ENCODE results near the gene CABP2. TPM values are rescaled to one million over a fixed set of nuclear protein-coding genes. Genes with fewer than 3 reads are reported as not detected.
"Not testable (repeated sequence)": the region's sequence is repeated elsewhere in the genome, so short reads cannot be mapped to it uniquely, and the experiment has no call there.

The CABP2 gene
- not detected for total RNA-seq

DNA sequence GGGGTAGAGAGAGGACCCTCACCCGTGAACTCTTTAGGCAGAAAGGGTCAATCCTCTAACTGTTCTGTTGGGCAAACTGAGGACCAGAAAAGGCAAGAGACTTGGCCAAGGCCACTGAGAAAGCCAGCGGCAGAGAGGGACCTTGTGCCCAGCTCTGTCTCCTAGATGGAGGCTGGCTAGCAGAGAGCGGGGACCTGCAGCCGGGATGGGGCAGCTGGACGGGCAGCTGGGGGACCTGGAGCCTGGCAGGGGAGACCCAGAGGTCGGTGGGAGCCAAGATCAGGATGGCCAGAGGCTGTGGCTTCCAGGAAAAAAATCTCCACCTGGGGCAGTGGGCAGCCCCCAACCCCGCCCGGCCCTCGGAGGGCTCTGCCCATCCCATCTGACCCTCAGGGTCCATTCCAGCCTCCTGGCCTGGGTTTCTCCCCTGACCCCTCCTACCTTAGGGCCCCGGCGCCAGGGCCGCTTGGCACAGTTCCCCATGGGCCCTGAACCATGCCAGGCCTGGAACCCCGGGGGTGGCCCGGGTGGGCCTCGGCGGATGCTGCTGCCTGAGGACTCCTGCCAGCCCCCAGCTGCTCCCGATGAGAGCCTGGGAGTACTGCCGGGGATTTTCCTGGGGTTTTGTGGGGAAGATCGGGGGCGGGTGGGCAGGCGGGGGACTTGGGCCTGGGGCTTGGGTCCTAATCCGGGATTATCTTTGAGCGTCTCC is at the start of gene CABP2:
TSS of gene CABP2 (minus strand) at position 603 of the 712 bp plus-strand sequence. CDS start at position 483, 120 bp downstream.
- DNase-seq (ENCODE audit: low spot score), result no peak

DNA sequence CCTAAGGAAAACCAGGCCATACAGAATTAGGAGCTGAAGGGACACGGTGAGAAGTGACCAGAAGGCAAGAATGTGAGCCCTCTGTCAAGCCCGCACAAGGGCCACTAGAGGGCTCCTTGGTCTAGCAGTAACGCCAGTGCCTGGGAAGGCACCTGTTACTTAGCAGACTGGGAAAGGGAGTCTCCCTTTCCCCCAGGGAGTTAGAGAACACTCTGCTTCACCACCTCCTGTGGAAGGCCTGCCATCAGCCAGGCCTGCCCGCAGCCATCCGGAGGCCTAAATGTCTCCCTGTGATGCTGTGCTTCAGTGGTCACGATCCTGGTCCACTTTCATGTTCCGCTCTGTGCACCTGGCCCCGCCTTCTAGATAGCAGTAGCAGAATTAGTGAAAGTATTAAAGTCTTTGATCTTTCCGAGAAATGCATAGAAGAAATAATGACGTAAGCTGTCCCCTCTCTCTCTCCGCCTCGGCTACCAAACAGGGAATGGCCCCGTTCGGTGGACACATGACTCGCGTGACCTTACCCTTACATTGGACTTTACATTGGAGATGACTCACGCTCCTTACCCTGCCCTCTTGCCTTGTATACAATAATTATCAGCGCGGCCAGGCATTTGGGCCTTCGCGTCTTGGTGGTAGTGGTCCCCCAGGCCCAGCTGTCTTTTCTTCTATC is 49.6 kb upstream of the CABP2 start:
- peak; percentile 63 for DNase-seq (ENCODE audit: low spot score)

DNA sequence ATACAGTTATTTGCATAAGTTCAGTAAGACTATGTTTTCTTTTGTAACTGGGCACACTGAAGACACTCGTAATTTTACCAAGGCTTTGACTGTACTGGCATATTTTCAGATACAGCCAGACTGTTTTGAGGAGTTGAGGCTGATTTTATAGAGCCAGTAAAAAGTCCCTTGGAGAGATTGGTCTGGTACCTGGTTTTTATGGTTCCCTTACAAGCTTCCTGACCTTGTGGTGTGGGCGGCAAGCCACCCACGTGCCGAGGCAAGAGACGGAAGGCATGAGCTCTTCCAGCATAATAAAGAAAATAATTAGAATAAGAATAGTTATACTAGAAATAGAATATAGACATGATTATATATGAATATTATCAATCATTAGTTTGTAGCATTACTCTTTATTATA is 49.1 kb upstream of the CABP2 start:
- no peak for DNase-seq (ENCODE audit: low spot score)

DNA sequence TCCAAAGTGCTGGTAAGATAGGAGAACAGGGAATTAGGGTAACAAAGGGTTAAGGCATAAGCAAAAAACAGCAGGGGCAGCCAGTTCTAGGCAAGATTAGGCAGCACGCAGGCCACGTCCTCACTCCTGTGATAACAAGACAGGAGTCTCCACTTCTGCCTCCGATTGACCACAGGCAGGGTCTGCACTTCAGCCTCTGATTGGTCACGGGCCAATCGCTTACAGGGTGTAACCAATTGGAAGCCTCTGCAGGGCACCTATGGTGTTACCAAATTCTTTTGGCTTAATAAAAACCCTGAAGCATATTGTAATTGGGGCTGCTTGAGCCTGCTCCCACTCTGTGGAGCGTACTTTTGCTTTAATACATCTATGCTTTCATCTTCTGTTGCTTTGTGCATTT is 48.2 kb upstream of the CABP2 start:
- DNase-seq (ENCODE audit: low spot score), result no peak

DNA sequence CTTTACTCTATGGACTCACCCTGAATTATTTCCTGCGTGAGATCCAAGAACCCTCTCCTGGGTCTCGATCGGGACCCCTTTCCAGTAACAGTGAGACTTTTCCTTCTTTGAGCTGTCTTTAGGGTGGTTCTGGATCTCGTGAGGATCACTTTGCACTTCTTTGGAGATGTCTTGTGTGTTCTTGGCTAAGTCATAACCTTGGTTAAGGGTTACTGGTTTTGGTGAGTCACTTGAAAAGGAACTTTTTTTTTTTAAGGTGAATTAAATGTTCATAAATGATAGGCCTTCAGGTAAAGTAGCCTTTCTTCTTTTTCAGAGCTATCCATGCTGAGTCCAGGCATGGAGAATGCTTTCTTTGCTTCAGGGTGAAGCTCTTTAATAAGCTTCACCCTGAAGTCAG is 41.0 kb upstream of the CABP2 start:
- DNase-seq (ENCODE audit: low spot score), result no peak

DNA sequence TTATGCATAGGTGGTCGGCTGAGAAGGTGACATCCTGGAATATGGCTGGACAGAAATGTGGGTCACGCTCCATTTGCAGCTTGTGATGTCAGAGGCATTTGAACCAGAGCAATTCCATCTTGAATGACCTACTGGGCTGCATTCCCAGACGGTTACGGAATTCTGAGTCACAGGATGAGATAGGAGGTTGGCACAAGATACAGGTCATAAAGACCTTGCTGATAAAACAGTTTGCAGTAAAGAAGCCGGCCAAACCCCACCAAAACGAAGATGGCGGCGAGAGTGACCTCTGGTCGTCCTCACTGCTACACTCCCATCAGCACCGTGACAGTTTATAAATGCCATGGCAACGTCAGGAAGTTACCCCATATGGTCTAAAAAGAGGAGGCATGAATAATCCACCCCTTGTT is 40.5 kb upstream of the CABP2 start:
- DNase-seq (ENCODE audit: low spot score), result not testable (repeated sequence)

DNA sequence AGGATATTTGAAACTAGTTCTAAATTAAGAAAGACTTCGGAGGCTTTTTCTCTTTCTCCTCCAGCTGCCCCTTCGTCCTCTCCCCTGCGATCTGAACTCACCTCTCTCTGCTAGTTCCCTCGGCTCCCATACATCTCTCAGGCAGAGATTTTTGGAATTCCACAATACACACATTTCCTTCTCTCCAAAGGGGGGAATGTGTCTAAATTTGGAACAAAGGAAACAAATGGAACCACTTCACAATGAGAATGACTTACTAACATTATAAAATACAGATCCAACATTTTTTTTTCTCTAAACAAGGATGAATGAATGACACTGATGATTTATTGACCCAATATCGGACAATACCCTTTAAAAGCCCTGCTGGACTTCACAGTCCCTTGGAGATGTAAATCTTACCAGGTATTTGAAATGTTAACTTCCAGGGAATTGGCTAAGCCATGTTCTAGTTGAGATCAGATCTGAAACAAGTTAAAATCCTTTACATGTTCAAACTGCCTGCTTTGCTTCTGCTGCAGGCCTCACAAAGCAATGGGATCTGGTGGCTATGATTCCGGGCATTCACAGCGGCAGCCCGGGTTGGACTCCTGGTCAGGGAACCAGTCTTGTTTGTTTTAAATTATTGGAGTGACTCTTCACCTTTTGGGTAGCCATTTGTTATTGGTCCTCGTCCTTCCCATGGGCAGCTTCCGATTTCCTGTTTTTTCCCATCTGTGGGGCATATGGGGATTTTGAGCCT is 39.9 kb upstream of the CABP2 start:
- DNase-seq (ENCODE audit: low spot score), result no peak

DNA sequence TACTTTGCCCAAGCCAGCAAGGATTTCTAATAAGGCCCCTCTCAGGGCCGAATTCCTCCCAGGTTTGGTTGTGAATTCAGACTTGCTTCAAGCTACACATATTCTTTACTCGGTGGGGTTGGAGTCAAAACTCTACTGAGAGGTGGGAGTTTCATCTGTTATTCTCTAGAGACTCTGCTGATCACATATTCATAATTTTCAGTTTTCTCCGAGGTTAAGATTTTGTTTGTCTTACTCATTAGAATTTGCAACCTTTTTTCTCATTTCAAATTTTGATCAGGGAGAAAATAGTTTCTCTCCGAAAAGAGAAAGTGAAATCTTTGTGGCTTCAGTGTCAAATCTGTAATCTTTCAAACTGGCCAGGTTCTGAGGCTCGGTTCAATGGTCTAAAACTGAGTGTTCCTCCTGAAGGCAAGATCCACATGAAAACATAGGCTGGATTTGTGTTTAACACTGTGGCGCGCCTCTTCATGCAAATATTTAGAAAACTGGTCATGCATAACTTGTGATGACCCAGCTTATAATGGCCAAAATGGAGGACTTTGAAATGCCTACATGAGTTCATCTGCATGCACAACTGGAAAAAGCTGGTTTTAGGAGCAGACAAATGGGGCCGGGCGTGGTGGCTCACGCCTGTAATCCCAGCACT is 38.8 kb upstream of the CABP2 start:
- DNase-seq (ENCODE audit: low spot score), result no peak

DNA sequence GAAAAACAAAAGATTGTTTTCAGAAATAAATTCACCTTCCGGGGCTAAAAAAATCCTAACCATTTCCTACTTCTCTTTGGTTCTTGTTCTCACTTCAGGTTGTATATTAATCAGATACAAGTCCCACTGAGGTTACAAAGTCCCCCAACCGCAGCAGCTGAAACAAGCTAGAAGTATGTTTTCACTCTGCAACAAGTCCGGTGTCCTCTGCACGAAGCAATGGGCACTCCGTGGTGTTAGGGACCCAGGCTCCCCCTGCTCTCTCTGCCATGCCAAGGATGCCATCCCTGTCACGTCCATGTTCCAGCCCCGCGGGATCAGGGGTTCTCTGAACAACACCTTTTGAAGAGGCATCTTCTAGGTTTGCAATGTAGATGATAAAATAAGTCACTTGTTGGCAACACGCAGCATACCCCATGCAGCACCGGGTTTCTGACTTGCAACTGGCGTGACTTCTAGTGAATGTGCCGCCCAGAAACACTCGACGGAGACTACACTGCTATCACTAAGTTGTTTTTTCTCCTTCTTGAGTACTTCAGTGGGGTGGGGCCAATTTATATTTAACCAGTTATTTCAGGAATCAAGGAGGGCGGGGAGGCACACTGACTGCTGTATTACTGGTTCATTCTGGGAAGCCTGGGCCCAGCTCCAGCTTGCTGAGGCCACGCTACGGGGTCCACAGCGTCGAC is 35.0 kb upstream of the CABP2 start:
- no peak for DNase-seq (ENCODE audit: low spot score)

DNA sequence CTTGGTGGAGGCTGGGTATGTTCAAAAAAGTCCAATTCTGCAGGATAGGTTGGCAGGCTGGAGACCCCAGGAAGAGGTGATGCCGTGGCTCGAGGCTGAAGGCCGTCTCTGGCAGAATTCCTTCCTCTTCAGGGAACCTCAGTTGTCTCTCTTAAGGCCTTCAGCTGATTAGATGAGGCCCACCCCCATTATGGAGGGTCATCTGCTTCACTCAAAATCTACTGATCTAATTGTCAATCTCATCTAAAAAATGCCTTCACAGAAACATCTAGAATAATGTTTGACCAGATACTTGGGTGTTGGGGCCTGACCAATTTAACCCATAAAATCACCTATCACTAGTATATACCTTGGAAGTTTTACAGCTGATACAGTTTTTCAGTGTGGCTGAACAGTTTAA is 33.0 kb upstream of the CABP2 start:
- DNase-seq (ENCODE audit: low spot score), result no peak

DNA sequence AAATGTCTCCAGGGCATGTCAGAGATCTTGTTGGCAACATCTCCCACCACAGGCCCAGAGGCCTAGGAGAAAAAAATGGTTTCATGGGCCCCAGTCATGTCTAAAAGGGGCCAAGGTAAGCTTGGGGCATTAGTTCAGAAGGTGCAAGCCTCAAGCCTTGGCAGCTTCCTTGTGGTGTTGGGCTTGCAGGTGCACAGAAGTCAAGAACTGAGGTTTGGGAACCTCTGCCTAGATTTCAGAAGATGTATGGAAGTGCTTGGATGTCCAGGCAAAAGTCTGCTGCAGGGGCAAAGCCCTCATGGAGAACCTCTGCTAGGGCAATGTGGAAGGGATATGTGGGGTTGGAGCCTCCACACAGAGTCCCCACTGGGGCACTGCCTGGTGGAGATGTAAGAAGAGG is 28.5 kb upstream of the CABP2 start:
- not testable (repeated sequence) for DNase-seq (ENCODE audit: low spot score)

DNA sequence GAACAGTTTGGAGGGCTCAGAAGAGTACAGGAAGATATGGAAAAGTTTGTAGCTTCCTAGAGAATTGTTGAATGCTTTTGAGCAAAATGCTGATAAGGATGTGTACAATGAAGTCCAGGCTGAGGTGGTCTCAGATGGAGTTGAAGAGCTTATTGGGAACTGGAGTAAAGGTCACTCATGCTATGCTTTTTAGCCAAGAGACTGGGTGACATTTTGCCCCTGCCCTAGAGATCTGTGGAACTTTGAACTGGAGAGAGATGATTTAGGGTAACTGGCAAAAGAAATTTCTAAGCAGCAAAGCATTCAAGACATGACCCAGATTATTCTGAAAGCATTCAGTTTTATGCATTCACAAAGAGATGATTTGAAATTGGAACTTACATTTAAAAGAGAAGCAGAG is 27.9 kb upstream of the CABP2 start:
- DNase-seq (ENCODE audit: low spot score), result no peak

DNA sequence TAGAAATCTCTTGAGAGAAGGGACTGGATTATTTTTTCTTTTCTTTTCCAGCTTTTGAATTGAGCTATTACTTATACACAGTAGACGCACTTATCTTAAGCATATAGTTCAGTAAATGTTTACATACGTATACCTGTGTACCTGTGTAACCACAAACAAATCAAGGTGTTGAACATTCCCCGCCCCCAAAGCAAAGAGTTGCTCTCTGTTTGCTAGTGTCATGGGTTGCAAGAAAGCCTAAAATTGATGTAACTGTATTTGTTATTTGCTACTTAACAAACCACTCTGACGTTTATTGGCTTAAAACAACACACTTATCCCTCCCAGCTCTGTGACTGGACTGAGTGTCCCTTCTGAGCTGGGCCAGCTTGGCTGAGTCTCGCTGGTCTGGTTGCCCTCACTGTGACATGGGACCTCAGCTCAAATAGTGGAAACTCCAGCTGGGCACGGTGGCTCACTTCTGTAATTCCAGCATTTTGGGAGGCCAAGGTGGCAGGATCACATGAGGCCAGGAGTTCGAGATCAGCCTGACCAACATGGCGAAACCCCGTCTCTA is 25.4 kb upstream of the CABP2 start:
- DNase-seq (ENCODE audit: low spot score), result no peak

DNA sequence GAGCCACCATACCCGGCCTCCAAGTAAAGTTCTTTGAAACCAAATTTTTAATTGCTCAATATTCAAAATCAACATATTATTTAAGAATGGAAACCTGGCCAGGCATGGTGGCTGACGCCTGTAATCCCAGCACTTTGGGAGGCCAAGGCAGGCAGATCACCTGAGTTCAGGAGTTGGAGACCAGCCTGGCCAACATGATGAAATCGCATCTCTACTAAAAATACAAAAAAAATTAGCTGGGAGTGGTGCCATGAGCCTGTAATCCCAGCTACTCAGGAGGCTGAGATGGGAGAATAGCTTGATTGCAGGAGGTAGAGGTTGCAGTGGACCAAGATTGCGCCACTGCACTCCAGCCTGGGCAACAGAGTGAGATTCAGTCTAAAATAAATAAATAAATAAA is 24.9 kb upstream of the CABP2 start:
- not testable (repeated sequence) for DNase-seq (ENCODE audit: low spot score)

DNA sequence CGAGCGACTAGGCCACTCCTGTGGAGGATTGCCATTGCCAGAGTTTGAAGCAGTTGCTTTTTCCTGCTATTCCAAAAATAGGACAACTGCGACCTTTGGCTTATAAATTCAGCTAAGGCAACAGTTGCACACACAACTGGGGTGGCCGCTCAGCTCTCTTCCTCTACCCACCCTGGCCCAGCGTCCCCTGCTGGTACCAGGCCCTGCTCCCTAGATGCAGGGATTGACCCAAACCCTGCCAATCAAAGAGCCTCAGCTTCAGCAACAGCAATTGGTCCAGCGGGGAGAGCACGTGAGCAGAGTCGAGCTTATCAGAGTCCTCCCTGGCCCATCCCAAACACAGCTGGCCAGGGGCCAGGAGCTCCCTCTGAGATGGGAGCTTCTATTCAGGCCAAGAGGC is 22.0 kb upstream of the CABP2 start:
- DNase-seq (ENCODE audit: low spot score), result no peak

DNA sequence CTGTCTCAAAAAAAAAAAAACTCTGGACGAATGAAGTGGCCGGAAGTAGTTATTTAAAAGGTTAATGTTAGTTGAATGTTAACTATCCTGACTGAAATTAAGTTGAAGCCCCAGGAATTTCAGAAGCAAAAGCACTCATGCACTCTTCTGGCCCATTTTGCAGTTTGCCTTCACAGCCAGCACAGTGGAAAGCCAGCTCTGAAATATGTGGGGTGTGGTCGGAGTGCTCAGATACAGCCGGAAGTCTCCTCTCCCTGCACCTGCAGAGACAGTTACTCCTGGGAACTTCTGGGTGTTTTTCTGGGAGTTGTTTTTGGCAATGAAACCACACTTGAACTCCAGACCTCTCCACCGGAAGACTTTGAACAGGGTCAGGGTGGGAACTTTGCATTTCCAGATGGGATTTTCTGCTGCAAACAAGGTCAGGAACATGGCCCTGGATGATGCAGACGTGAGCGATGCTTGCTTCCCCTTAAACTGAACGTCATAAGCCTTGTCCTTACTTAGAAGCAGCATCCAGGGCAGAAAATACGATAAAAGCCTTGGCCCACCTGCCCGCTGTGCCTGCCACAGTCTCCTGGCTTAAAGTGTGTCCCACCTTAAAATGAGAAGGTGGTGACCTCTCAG is 21.5 kb upstream of the CABP2 start:
- DNase-seq (ENCODE audit: low spot score), result no peak

DNA sequence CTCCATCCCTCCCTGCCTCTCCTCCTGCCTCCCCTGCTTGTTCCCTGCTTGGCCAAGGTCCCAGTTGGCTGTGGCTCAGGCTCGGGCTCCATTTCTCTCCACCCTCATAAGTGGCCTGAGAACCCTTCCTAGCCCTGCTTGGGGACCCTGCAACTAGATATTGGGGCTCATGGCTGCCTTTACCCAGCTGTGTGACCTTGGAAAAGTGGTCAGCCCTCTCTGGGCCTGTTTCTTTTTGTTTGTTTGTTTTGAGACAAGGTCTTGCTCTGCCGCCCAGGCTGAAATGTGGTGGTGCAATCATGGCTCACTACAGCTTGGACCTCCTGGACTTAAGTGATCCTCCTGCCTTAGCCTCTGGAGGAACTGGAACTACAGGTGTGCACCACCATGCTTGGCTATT is 20.3 kb upstream of the CABP2 start:
- no peak for DNase-seq (ENCODE audit: low spot score)

DNA sequence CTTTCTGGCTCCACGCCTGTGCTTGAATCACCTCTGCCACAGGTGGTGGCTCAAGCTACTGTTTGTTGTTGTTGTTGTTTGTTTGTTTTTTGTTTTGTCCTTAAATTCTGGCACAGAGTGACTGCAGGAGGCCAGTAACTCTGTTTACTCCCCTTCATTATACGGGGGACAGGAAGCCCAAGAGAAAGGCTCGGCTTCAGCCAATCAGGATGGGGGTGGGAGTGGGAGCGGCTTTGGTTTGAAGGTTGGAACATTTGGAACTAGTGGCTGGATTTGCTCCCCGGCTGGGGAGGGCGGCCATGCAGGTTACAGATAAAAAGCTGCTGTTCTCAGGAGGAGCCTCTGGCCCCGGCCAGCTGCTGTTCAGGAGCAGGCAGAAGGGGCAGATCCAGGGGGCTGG is 19.7 kb upstream of the CABP2 start:
- no peak for DNase-seq (ENCODE audit: low spot score)

DNA sequence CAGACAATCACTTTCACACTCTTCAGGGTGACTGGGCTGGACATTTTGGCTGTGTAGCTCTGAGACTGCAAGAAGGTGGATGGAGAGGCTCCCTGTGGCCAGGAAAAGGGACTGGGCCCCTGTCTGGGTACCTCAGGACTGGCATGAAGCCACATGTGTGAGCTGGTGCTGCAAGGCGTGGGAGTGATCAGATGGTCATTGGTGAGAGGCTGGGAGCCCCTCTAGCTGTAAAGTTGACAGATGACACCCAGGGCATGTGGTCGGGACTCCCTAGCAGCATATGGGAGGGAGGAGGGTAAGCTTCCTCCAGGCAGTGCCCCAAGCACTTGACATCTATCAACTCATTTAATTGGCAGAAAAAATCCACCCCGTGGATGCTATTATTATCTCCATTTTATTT is 18.9 kb upstream of the CABP2 start:
- no peak for DNase-seq (ENCODE audit: low spot score)

DNA sequence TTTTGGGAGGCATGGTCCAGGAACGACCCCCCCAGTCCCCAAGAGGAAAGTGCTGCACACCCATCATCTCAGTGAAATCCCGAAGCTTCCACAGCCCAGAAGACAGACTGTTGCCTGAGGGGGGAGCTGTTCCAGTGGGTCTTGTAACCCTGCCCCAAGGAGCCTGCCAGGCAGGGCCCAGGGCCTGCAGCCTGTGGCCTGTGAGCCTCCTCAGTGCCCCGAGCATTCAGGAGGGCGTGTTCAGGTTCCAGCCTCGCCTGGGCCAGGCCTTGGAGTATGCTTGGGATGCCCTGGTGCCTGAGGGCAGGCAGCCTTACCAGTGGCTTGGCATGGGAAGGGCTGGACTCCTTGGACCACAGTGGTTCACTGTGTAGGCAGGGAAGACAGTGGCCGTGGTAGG is 18.0 kb upstream of the CABP2 start:
- DNase-seq (ENCODE audit: low spot score), result no peak

DNA sequence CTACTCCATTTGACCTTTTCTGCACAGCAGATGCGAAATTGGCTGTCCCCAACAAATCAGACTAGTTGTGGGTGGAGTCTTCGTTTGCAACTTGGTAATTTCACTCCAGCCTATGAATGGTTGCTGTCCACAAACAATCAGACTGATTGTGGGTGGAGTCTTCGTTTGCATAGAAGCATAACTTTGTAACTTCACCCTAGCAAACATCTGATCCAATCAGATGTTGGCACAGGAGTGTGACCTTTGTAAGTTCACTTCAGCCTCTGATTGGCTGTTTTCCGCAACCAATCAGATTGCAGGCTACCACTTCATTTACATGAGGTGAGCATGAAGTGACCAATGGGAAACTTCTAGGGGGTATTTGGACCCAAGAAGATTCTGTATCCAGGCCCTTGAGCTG is 16.3 kb upstream of the CABP2 start:
- no peak for DNase-seq (ENCODE audit: low spot score)

Measured in mucosa of gallbladder (tissue), 1 donor.